Erythroblast (primary cell): Measurements from ENCODE around the gene TDRD10.

Source experiments
- GATA1 ChIP-seq: IDR thresholded peaks from 2 replicates; pipeline ENCODE4 v1.6.1; 2011; ENCODE audit warnings: low read depth, mild to moderate bottlenecking, control low read depth, low read length, moderate library complexity
- POLR2A ChIP-seq: IDR thresholded peaks from 2 replicates; pipeline ENCODE4 v1.6.1; 2011; ENCODE audit warnings: mild to moderate bottlenecking, low read length

DNA sequence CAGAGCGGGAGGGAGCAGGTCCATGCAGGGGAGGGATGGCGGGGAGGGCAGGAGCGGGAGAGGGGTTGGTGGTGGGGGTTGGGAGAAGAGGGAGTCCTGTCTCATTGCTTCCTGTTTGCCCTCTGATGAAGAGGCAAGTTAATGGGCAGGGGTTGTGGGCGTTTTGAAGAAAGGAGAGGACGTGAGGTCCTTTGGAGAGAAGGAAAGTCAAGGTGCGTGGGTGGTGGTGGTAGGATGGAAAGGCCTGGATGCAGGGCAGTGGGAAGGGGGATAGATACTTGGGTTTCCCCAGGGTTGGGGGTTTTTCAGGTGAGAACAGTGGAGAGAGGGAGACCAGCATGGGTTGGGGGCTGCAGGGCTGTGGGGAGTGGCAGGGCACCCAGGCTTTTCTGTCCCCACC is 39.2 kb downstream of the TDRD10 start:
- no peak for TF ChIP-seq POLR2A
- TF ChIP-seq GATA1 = no peak
